Measurements from ENCODE around the gene RNF115. TPM values are rescaled to one million over a fixed set of nuclear protein-coding genes. Genes with fewer than 3 reads are reported as not detected.
A peak's percentile ranks its signal among the peaks of the same experiment; 100 is the strongest.
"Not testable (repeated sequence)": the region's sequence is repeated elsewhere in the genome, so short reads cannot be mapped to it uniquely, and the experiment has no call there.

RNF115 gene
- total RNA-seq, 1 experiment from 2014 or later = 13.5 TPM

- peak; percentile 78 for DNase-seq (ENCODE audit: extremely low read depth, low read depth)
These were observed 41.4 kb downstream of the RNF115 start for GRCh38 chr1:145782272-145783099.

DNA sequence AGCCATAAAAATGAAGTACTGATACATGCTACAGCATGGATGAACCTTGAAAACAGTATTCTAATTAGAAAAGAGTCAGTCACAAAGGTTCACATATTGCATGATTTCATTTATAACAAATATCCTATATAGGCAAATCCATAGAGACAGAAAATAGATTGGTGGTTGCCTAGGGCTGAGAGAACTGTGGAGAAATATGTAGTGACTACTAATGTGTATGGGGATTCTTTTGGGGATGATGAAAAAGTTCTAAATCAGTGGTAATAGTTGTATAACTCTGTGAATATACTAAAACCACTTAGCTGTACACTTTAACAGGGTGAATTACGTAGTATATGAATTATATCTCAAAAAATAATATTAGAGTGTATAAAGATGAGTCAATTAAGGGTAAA, 45.8 kb downstream of the RNF115 start:
- no peak for DNase-seq (ENCODE audit: extremely low read depth, low read depth)

DNA sequence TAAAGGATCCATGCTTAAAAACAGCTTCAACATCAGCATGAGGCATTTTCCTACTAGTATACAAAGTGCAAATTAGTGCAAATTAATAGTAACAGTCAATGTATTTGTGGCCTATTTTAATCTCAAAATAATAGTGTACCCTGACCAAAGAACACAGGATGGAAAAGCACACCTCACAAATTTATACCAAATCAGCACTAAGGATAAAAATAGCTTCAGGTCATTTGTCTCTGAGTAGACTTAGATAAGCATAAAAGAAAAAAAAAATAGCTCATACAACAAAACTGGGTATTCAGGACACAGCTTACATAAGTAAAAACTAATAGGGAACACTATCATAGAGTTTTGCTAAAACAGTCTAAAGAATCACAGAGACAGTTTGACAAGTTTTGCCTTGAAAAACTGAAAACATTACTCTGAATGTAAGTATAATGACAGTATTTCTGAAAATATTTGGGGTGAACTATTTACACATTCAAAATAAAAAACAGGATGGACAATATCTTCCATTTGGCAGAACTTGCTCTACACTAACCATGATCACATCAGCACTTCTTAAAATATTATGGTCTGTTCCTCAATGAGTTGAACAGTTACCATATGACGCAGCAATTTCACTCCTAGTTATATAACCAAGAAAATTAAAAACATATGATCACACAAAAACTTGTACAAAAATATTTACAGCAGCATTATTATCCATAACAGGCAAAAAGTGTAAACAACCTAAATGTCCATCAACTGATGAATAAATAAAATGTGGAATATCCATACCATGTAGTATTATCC, 46.3 kb downstream of the RNF115 start:
- no peak for DNase-seq (ENCODE audit: extremely low read depth, low read depth)

DNA sequence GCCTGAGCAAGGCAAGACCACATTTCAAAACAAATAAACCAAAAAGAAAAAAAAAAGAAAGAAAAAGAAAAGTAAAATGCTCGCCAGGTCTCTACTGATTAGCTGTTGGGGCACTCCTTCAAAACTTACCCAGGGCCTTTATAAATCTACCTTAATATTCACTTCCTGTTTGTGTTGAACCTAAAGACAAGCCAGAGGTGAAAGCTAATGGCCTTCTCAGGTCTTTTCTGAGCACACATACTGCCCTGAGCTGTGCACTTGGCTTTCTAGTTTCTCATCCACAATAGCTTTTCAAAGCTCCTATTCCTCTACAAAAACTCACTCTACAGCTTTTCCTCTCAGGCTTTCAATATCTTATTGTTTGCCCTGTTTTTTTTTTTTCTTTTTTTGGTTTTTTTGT, 50.5 kb downstream of the RNF115 start:
- no peak for DNase-seq (ENCODE audit: extremely low read depth, low read depth)

DNA sequence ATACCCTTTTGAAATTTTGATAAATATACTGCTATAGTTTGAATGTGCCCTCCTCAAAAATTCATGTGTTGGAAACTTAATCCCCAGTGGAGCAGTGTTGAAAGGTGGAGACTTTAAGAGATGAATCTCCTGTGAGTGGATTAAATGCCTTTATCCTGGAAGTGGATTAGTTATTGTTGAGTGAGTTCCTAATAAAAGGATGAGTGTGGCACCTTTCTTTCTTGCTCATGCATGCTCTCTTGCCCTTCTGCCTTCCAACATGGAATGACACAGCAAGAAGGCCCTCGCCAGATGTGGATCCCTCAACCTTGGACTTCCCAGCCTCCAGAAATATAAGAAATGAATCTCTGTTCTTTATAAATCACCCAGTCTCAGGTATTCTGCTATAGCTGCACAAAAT, 52.8 kb downstream of the RNF115 start:
- DNase-seq (ENCODE audit: extremely low read depth, low read depth) = no peak

GRCh38 chr1:145768004-145768403, 55.9 kb downstream of the RNF115 start:
- DNase-seq (ENCODE audit: extremely low read depth, low read depth) = not testable (repeated sequence)

- not testable (repeated sequence) for DNase-seq (ENCODE audit: extremely low read depth, low read depth)
These were observed 57.0 kb downstream of the RNF115 start for GRCh38 chr1:145766926-145767325.

DNA sequence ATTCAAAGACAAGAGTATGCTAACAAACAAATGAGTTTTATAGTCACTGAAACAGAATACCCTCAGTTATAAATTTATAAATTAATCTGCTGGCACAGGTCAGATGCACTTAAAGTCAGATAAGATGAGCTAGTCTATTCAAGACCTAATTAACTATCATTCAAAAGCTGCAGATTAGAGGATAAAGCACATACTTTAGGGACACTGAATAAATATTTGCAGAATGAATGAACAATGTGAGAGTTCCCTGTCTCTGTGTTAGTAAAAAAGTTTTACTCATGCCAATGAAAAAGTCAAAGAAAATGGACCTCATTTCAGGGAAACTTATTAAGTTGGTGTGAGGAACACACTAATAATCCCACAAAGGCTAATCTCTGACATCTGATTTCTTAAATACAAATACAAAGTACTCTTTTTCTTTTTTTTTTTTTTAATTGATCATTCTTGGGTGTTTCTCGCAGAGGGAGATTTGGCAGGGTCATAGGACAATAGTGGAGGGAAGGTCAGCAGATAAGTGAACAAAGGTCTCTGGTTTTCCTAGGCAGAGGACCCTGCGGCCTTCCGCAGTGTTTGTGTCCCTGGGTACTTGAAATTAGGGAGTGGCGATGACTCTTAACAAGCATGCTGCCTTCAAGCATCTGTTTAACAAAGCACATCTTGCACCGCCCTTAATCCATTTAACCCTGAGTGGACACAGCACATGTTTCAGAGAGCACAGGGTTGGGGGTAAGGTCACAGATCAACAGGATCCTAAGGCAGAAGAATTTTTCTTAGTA, 58.1 kb downstream of the RNF115 start:
- not testable (repeated sequence) for DNase-seq (ENCODE audit: extremely low read depth, low read depth)

GRCh38 chr1:145765127-145765526, 58.8 kb downstream of the RNF115 start:
- DNase-seq (ENCODE audit: extremely low read depth, low read depth) = not testable (repeated sequence)

GRCh38 chr1:145764231-145764940, 59.5 kb downstream of the RNF115 start:
- not testable (repeated sequence) for DNase-seq (ENCODE audit: extremely low read depth, low read depth)

- not testable (repeated sequence) for DNase-seq (ENCODE audit: extremely low read depth, low read depth)
These were observed 61.9 kb downstream of the RNF115 start for GRCh38 chr1:145762001-145762400.

- DNase-seq (ENCODE audit: extremely low read depth, low read depth) = not testable (repeated sequence)
These were observed 62.4 kb downstream of the RNF115 start for GRCh38 chr1:145761498-145761897.

- DNase-seq (ENCODE audit: extremely low read depth, low read depth) = not testable (repeated sequence)
These were observed 63.4 kb downstream of the RNF115 start for GRCh38 chr1:145760395-145760949.

DNA sequence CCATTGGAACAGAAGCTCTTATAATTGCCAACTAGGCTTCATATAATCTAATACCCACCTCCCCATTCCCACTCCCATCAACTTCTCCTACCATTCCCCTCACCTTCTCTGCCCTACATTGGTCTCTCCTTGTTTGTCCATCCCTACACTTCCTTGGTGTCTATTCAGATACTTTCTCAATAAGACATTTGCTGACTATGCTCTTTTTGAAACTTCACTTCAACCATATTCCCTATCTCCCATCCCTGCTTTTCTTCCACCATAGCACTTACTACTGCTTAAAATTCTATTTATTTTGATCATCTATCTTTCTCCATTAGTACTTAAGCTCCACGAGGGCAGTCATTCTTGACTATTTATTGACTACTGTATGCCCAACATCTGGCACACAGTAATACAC, 64.2 kb downstream of the RNF115 start:
- no peak for DNase-seq (ENCODE audit: extremely low read depth, low read depth)

DNA sequence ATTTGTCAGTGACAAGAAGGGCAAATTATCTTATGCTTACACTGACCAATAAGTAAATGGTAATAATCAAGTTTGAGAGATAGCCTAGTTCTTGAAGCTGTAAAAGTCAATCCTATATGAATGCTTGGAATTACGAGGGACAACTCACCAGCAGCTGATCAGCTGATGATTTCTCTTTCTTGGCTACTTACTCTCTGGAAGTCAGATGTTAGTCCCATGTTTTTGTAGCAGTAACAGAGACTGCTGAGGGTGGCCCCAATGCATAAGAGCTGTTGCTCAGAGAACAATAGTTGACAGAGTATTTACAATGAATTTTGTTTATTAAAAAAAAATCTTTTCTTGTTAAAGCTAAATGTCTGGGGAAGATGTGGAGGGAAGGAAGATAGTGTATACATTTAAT, 65.3 kb downstream of the RNF115 start:
- DNase-seq (ENCODE audit: extremely low read depth, low read depth) = no peak

DNA sequence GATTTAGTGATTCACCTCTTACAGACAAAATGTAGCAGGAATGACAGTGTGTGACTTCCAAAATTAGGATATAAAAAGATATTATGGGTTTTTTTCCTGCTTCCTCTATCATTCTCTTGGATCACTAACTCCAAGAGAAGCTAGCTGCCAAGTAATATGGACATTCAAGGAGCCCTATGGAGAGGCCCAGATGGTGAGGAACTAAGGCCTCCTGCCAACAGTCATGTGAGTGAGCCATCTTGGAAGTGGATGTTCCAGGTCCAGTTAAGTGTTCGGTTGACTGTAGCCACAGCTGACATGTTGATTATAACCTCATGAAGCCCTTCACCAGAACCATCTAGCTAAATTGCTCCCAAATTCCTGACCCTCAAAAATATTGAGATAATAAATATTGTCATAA, 65.8 kb downstream of the RNF115 start:
- no peak for DNase-seq (ENCODE audit: extremely low read depth, low read depth)

- DNase-seq (ENCODE audit: extremely low read depth, low read depth) = no peak
These were observed 66.5 kb downstream of the RNF115 start for GRCh38 chr1:145757420-145757819.

DNA sequence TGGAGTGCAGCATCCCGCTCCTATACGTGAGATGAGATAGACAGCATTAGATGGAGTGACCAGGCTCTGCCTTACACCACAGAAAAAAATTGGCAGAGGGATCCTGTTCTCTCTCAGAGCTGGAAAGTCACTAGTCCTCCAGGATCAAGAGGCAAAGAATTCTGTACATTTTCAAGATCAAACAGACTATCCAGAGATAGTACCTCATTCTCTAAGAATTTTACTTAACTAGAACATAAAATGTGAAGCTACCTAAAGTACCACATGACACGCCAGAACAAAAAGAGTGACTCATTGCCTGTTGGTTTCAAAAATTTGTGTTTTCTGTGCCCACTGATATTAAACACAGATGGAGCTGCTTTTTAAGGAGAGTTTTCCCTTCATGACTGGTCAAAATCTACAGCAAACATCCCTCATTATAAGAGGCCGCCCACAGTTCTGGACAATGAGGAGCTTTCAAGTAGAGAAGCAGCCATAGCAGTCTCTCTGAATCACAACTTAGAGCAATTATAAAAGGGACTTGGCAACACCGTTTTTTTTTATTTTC, 72.3 kb downstream of the RNF115 start:
- DNase-seq (ENCODE audit: extremely low read depth, low read depth) = no peak

DNA sequence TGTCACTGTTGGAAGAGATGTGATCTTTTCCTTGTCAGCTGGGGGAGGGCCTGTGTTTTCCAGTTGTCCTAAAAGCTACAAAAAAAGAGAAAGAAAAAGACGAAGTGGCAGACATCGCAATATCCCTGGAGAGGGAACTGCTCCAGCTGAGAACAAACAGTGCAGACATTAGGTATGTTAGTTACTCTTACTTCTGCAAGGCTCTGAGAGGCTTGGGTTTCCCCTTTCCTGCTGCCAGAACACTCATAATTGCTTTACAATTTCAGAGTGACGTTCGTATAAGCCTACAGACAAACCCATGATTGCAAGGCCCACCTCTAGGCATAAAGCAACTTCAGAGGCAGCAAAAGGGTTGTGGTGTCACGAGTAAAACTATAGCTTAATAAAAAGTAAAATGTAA, 73.5 kb downstream of the RNF115 start:
- DNase-seq (ENCODE audit: extremely low read depth, low read depth) = no peak
